Fibroblast of lung (primary cell): ENCODE results near the gene DDIT4. TPM values are rescaled to one million over a fixed set of nuclear protein-coding genes. Genes with fewer than 3 reads are reported as not detected.
"Not testable (repeated sequence)": the region's sequence is repeated elsewhere in the genome, so short reads cannot be mapped to it uniquely, and the experiment has no call there.

Source experiments
- DNase-seq, 2 donors: peaks; one replicate each; pipeline versions ENCODE4 v3.0.0 to v3.0.0-alpha.2; 2010; ENCODE audit warnings: low read depth in 2 of 2
- H2AFZ ChIP-seq: 2 replicates; pipeline ENCODE4 v1.5.1; 2012; ENCODE audit warnings: low read length, control low read depth, inconsistent platforms
- H3K27ac ChIP-seq: 2 replicates; pipeline ENCODE4 v1.5.1; 2011; ENCODE audit warnings: low read length, control low read depth; ENCODE audit not compliant: insufficient read depth
- H3K27me3 ChIP-seq: 2 replicates; pipeline ENCODE4 v1.5.1; 2011; ENCODE audit warnings: mild to moderate bottlenecking, low read length; ENCODE audit not compliant: control insufficient read depth, insufficient read depth
- H3K36me3 ChIP-seq: 2 replicates; pipeline ENCODE4 v1.5.1; 2011; ENCODE audit warnings: low read length; ENCODE audit not compliant: control insufficient read depth, insufficient read depth
- H3K4me1 ChIP-seq: 2 replicates; pipeline ENCODE4 v1.5.1; 2011; ENCODE audit warnings: low read length; ENCODE audit not compliant: control insufficient read depth, insufficient read depth; ENCODE audit errors: extremely low read depth
- H3K4me2 ChIP-seq: 2 replicates; pipeline ENCODE4 v1.5.1; 2011; ENCODE audit warnings: low read length, control low read depth; ENCODE audit not compliant: insufficient read depth; ENCODE audit errors: extremely low read depth
- H3K4me3 ChIP-seq, 4 experiments: fragments of 200-600 bp in 1 of 4; sonication (generic) in 1 of 4; replicated peaks in 1 of 4; 2 replicates each; pipeline ENCODE4 v1.5.1; 2011 to 2016; ENCODE audit warnings: low read length in 4 of 4, low read depth in 3 of 4, mild to moderate bottlenecking in 3 of 4, control low read depth in 2 of 4, inconsistent platforms in 1 of 4, mixed read lengths in 1 of 4; ENCODE audit not compliant: insufficient read depth in 1 of 4; ENCODE audit errors: control extremely low read depth in 1 of 4
- H3K79me2 ChIP-seq: 2 replicates; pipeline ENCODE4 v1.5.1; 2012; ENCODE audit warnings: mild to moderate bottlenecking, low read length, inconsistent platforms; ENCODE audit not compliant: control insufficient read depth, insufficient read depth
- H3K9ac ChIP-seq: 2 replicates; pipeline ENCODE4 v1.5.1; 2011; ENCODE audit warnings: mild to moderate bottlenecking, low read length, control low read depth; ENCODE audit not compliant: insufficient read depth
- H3K9me3 ChIP-seq: 2 replicates; pipeline ENCODE4 v1.5.1; 2012; ENCODE audit warnings: low read depth, low read length; ENCODE audit not compliant: control insufficient read depth, insufficient read depth
- H4K20me1 ChIP-seq: 2 replicates; pipeline ENCODE4 v1.5.1; 2011; ENCODE audit warnings: low read length; ENCODE audit not compliant: control insufficient read depth, insufficient read depth; ENCODE audit errors: extremely low read depth
- EZH2 ChIP-seq: IDR thresholded peaks from 2 replicates; pipeline ENCODE4 v1.5.1; 2012; ENCODE audit warnings: low read length, control low read depth, mild to moderate bottlenecking; ENCODE audit errors: missing control alignments
- polyA plus RNA-seq, 2 donors: library from polyadenylated mRNA; depleted of rRNA in 1 of 2; stranded (reverse) in 1 of 2; unstranded in 1 of 2; fragments of >200 nt; gene quantifications; 2 replicates each; pipeline ENCODE4 v1.2.1, GENCODE V29; 2011 to 2012; ENCODE audit warnings: missing spikeins in 1 of 2
- total RNA-seq: library from RNA; depleted of rRNA; stranded (reverse); fragments of >200 nt; gene quantifications from 2 replicates; pipeline ENCODE4 v1.2.1, GENCODE V29; 2014
- TF ChIP-seq, protein P1 (sequence below), 2 donors: IDR thresholded peaks in 1 of 2; conservative IDR thresholded peaks in 1 of 2; 1 replicate in 1 of 2; 2 replicates in 1 of 2; pipeline ENCODE4 v1.5.1; 2011 to 2012; ENCODE audit warnings: low read length in 2 of 2, control low read depth in 1 of 2, inconsistent platforms in 1 of 2, low read depth in 1 of 2, mild to moderate bottlenecking in 1 of 2

The DDIT4 gene
- total and polyA plus RNA-seq, 2 donors (not counting 1 experiment from before 2014, with no cell fraction given), result 51.3 to 662 TPM

DNA sequence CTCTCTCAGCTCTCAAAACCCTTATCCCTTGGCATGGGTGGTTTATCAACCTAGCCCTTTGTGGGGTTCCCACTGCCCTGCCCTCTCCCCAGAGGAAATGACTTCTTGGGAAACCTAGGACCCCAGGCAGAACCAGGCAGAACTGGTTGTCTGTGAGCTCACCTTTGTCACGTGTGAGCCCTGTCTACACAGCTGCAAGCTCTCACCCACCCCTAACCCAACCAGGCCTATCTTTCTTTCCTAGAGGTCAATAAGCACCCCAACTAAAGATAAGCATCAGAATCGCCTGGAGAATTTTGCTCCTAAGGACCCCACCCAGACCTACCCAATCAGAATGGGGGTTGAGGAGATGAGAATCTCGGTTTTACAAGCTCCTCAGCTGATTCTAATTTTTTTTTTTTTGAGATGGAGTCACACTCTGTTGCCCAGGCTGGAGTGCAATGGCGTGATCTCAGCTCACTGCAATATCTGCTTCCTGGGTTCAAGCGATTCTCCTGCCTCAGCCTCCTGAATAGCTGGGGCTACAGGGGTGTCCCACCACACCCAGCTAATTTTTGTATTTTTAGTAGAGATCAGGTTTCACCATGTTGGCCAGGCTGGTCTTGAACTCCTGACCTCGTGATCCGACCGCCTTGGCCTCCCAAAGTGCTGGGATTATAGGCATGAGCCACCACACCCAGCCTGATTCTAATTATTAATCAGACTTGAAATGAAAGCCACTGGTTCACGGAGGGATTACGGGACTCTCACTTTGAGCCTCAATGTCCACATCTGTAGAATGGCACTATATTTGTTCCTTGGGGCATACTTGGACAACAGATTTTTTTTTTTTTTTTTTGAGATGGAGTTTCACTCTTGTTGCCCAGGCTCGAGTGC is 7.5 kb upstream of the DDIT4 start:
- H3K4me2 ChIP-seq, result no peak overlapping the region
- TF ChIP-seq EZH2, result no peak
- TF ChIP-seq, protein P1, sequence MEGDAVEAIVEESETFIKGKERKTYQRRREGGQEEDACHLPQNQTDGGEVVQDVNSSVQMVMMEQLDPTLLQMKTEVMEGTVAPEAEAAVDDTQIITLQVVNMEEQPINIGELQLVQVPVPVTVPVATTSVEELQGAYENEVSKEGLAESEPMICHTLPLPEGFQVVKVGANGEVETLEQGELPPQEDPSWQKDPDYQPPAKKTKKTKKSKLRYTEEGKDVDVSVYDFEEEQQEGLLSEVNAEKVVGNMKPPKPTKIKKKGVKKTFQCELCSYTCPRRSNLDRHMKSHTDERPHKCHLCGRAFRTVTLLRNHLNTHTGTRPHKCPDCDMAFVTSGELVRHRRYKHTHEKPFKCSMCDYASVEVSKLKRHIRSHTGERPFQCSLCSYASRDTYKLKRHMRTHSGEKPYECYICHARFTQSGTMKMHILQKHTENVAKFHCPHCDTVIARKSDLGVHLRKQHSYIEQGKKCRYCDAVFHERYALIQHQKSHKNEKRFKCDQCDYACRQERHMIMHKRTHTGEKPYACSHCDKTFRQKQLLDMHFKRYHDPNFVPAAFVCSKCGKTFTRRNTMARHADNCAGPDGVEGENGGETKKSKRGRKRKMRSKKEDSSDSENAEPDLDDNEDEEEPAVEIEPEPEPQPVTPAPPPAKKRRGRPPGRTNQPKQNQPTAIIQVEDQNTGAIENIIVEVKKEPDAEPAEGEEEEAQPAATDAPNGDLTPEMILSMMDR (conservative IDR thresholded peaks at IDR 0.05 in 1 of 2, IDR thresholded peaks at IDR 0.05 in 1 of 2; ENCODE audit: low read depth in 1 of 2, low read length in 2 of 2), result no peak
- no peaks in the 10 kb centered on the region for H3K27me3 ChIP-seq
- H3K4me3 ChIP-seq, result no peak overlapping the region
- H3K79me2 ChIP-seq, result no peaks in the 10 kb centered on the region
- H3K27ac ChIP-seq, result no peak overlapping the region
- no peaks in the 10 kb centered on the region for H3K9me3 ChIP-seq
- H3K4me1 ChIP-seq, result peaks cover 5% of the 10 kb centered on the region
- DNase-seq, result no peak
- no peaks in the 10 kb centered on the region for H4K20me1 ChIP-seq
- H3K9ac ChIP-seq, result no peak overlapping the region
- no peaks in the 10 kb centered on the region for H3K36me3 ChIP-seq
- H2AFZ ChIP-seq, result no peak overlapping the region

DNA sequence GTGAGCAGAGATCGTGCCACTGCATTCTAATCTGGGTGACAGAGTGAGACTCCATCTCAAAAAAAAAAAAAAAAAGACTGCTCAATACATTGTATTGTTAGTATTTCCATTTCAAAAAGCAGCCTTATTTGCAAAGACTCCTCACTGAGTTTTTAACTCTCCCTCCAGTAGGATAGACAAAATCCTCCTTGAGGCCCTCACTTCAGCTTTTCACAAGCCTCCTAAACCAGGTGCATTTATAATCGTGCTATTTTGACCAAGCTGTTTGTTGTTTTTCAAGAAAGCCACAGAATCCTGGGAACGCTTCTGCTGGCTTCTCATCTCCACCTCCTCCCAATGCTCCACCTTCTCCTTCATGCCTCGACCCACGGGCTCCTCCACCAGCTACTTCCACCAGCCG is 6.3 kb upstream of the DDIT4 start:
- Histone ChIP-seq H3K36me3 (no peaks in the 10 kb centered on the region), H3K27me3 (no peaks in the 10 kb centered on the region), H3K9me3 (no peaks in the 10 kb centered on the region), H3K4me3 (no peak overlapping the region), H2AFZ (no peak overlapping the region), H3K27ac (no peak overlapping the region), H4K20me1 (no peaks in the 10 kb centered on the region), H3K4me2 (no peak overlapping the region), H3K9ac (no peak overlapping the region), H3K4me1 (peaks cover 3% of the 10 kb centered on the region), H3K79me2 (no peaks in the 10 kb centered on the region)
- TF ChIP-seq EZH2, result no peak
- TF ChIP-seq, protein P1 (conservative IDR thresholded peaks at IDR 0.05 in 1 of 2, IDR thresholded peaks at IDR 0.05 in 1 of 2; ENCODE audit: low read depth in 1 of 2, low read length in 2 of 2), result no peak
- DNase-seq, result no peak

DNA sequence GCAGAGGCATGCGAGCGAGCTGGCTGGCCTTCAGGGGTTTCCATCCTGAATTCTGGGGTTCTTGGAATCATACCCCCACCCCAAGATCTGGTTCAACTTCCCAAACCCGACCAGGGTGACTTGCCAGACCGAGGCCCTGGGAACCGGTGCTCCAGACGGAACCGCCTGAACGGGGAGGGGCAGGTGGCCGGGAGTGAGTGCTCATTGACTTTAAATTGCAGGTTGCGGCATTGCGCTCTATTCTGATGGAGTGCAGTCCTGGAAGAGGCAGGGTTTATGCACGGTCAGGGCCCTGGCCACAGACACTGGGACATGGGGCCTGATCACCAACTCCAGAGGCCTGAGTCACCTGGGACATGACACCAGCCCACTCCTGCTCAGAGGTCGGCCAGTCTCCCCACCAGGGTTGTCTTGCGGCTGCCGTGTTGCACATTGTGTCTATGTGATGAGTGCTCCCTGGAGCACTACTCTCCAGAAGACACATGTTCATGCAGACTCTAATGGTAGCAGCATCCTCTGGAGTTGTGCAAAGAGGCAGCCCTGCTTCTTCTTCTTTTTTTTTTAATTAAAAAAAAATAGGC is 5.8 kb upstream of the DDIT4 start:
- Histone ChIP-seq H3K36me3 (no peaks in the 10 kb centered on the region), H3K4me3 (no peak overlapping the region), H3K27me3 (no peaks in the 10 kb centered on the region), H3K9me3 (no peaks in the 10 kb centered on the region), H3K4me2 (no peak overlapping the region), H4K20me1 (no peaks in the 10 kb centered on the region), H3K27ac (no peak overlapping the region), H2AFZ (no peak overlapping the region), H3K79me2 (no peaks in the 10 kb centered on the region), H3K4me1 (peaks cover 3% of the 10 kb centered on the region), H3K9ac (no peak overlapping the region)
- DNase-seq, result no peak
- TF ChIP-seq, protein P1 (conservative IDR thresholded peaks at IDR 0.05 in 1 of 2, IDR thresholded peaks at IDR 0.05 in 1 of 2; ENCODE audit: low read depth in 1 of 2, low read length in 2 of 2), result no peak
- TF ChIP-seq EZH2, result no peak

DNA sequence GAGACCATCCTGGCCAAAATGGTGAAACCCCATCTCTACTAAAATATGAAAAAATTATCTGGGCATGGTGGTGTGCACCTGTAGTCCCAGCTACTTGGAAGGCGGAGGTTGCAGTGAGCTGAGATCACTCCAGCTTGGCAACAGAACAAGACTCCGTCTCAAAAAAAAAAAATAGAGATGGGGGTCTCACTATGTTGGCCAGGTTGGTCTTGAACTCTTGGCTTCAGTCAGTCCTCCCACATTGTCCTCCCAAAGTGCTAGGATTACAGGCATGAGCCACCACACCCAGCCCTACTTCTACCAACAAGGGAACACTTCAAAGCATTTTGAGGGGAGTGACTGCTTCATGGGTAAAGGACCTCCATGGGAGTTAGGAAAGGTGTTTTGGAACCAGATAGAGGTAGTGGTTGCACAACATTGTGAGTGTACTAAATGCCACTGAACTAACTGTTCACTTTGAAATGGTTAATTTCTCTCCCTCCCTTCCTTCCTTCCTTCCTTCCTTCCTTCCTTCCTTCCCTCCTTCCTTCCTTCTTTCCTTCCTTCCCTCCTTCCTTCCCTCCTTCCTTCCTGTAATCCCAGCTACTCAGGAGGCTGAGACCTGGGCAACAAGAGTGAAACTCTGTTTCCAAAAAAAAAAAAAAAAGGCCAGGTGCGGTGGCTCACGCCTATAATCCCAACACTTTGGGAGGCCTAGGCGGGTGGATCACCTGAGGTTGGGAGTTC is 5.1 kb upstream of the DDIT4 start:
- not testable (repeated sequence) for H3K4me2 ChIP-seq, DNase-seq, H3K79me2 ChIP-seq, H3K36me3 ChIP-seq, H3K9me3 ChIP-seq, H4K20me1 ChIP-seq, H3K27ac ChIP-seq, H3K4me1 ChIP-seq, H3K9ac ChIP-seq, H3K4me3 ChIP-seq, H2AFZ ChIP-seq, H3K27me3 ChIP-seq
